T47D (cell line): Measurements from ENCODE around the gene KRT26.

ENCODE experiments used
- DNase-seq, 2 experiments: peaks; one replicate each; pipeline versions ENCODE4 v3.0.0 to v3.0.0-alpha.2; 2011 to 2012; ENCODE audit warnings: low read depth in 1 of 2, low spot score in 1 of 2
- JUND ChIP-seq: IDR thresholded peaks from 2 replicates; pipeline ENCODE4 v1.6.1; 2012; ENCODE audit warnings: low read depth
- in situ Hi-C: cut with HindIII; loops from 2 replicates; pipeline ENCODE4 v1.10.0; 2016; ENCODE audit warnings: low sequenced_read_pairs, low pct_unique_long_range_greater_than_20kb

KRT26 gene

DNA sequence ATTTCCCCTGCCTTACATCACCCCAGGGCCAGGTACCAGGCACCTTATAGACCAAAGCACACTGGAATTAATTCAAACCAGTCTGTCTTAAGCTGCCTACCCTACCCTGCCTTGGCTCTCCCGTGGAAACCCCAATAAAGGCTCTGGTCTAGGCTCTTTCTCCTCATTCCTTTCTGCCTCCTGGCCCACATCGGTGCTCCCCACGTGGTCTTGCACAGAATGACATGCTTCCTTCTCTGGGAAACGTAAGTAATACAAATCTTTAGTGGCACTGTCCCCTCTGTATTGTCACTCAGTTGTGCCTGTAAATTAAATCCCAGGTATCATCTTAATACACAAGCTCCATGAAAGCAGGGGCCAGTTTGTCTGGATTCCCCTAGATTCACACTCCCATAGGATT is 33.4 kb downstream of the KRT26 start:
- TF ChIP-seq JUND = no peak
- in situ Hi-C loops = no loop called here

DNA sequence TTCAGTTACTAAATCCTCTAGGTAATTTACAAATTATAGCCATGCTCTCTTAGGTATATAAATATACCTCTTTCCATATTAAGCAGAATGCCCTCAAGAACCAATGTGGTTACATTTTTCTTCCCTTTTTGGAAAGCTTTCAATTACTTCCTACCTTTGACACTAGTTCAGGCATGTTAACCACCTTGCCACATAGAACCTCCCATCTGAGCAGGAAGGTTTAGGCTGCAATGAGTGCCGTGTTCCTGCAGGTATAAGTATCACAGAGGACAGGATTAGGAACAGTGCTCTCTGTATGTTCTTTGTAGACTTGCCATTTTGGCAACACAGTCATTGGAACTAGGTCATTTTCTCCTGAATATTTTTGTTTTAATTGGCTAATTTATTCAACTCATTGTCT is 37.0 kb downstream of the KRT26 start:
- no peak for DNase-seq
- TF ChIP-seq JUND = no peak
- in situ Hi-C loops = no loop called here

More for the DNA sequence above, 33.4 kb downstream of the KRT26 start:
- no peak for DNase-seq

DNA sequence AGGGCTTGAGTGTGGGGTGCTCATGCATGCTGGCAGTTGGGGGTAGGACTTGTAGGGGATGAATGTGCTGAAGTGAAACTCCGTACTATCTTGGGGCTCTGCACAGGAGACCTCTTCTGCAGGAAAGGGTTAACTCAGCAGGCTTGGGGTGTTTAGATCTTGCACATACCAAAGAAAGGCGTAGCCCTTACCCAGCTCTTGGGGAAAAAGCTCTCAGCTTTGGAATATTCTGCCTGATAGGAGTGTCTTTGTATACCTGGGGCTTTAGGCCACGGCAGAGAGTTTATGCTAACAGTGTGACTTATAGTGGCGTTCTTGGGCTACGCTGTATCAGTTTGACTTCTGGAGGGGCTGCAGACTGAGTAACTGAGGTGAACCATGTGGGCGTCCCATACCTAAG is 38.0 kb downstream of the KRT26 start:
- in situ Hi-C loops = no loop called here
- TF ChIP-seq JUND = no peak
- no peak for DNase-seq

DNA sequence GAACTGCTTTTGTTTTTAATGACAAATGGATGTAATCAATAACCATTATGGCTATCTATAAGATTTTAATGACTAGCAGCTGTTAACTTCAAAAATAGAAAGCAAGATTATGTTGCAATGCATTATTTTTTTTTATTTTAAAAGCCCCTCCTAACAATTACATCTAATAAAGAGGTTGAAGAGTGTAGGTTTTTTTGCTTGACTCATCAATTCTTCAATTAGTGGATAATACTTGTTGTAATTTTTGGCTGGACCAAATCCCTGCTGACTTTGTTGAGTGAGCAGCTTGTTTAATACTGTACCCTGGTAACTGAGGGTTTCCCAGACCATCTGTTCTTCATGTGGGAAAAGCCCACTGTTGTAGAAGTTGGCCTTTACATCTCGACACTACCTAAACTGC is 41.0 kb downstream of the KRT26 start:
- no peak for TF ChIP-seq JUND
- in situ Hi-C loops = no loop called here
- no peak for DNase-seq

DNA sequence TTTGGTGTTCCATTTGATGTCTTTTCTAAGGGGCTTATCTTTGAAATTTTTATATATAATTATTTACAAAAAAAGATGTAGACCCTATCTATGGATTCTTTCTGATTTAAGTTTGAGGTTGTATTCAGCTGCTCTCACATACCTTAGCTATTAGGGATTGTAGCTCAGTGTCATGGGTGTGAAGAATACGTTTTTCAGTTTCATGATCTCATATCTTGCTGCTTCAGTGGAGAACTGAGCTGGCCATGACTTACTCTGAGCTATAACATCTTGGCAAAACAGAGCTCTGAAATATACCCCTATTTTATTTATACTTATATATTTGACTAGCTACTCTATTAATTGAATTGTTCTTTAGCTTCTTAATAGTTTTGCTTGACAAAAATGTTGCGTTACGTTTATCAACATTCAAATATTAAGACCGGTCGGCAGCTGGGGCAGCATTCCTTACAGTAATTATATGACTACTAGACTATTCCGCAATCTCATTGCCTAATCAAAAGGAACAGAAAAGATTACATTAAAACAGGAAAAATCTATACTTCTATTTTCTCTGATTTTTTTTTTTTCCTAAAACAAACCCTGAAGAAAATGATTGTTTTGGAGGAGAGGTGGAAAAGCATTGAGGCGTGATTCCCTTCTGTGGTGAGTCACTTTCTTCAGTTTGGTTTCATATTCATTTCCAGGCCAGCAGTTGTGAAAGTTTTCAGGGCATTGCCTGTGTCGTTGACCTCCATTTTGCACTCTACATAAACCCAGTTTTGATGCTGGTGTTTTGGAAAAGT is 44.4 kb downstream of the KRT26 start:
- TF ChIP-seq JUND = no peak
- no peak for DNase-seq
- in situ Hi-C loops = no loop called here

DNA sequence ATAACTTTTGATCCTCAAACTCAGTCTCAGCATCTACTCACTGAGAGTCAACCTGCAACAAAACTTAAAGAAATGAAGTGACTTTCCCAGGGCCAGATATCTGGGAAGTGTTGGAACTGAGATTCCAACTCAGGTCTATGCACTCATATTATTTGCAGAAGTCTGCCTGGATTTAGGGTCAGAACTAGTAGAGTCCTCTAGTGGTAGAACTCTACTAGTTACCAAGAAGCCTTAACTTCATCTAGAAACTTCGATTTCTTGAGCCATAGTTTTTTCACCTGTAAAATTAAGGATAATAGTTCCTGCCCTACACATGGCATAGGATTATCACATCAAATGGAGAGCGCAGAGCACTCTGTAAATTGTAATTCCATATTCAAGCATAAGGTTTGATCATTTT is 45.1 kb downstream of the KRT26 start:
- DNase-seq = peak; percentile 18 to 72
- in situ Hi-C loops = no loop called here
- no peak for TF ChIP-seq JUND

DNA sequence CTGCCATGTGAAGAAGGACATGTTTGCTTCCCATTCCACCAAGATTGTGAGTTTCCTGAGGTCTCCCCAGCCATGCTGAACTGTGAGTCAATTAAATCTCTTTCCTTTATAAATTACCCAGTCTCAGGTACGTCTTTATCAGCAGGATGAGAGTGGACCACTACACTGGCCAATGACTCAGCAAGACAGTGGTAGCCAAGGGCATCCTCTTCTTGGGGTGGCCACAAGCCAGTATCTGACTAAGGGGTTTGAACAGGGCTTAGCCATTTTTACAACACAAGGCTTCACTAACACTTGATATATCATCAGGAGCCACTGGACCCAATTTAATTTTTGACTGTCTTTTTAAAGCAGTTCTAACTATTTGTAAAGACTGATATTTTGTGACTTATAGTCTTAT is 47.3 kb downstream of the KRT26 start:
- in situ Hi-C loops = no loop called here
- no peak for DNase-seq
- no peak for TF ChIP-seq JUND

DNA sequence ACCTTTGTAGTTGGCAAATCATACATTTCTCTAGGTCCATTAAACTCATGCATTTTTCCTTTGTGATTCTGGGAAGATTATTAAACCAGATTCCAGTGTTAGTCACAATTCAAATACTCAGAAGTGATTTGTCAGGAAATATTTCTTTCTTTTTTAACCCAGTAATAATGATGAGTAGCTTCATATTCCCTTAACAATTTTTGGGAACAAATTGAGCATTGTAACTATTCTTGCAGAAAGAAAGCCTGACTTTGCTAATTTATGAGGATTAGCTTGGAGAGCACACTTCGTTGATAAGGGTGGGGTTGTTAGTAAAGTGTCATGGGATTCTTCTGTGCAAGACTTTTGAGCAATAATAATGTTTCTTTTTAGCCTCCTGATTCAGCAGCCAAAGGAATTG is 49.8 kb downstream of the KRT26 start:
- no peak for DNase-seq
- in situ Hi-C loops = no loop called here
- TF ChIP-seq JUND = no peak

DNA sequence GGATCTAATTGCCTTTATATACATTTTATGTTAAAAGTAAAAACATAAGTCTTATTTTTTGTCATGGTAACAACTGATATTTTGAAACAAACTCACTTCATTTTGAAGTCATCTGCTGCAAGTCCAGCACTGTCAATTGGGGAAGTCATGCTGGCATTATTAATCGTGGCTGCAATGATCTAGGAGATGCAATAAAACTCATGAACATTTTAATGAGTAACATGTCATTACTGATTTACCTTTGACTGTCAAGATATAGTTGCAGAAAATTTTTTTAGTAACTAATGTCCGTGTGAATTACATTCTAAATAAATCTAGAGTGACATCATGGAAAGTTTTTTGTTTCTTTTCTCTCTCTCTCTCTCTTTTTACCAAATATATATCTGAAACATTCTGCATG is 51.1 kb downstream of the KRT26 start:
- no peak for DNase-seq
- in situ Hi-C loops = no loop called here
- TF ChIP-seq JUND = no peak

DNA sequence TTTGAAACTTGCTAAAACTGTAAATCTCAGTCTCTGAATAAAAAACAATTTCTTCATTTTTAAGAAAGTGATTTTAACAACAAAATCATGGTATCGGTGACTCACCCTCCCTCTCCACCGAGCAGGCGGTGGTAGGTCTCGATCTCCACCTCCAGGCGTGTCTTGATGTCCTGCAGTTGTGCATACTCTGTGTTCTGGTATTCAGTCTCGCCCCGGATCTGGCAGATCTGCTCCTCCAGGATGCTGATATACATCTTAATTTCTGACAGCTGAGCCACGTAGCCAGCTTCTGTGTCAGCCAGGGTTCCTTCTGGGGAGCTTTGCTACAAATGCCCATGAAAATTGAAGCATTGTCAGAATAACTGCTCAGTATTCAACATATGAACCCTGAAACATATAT is 53.1 kb downstream of the KRT26 start:
- no peak for TF ChIP-seq JUND
- in situ Hi-C loops = no loop called here
- peak in 1 of 2 experiments; percentile 61 for DNase-seq

DNA sequence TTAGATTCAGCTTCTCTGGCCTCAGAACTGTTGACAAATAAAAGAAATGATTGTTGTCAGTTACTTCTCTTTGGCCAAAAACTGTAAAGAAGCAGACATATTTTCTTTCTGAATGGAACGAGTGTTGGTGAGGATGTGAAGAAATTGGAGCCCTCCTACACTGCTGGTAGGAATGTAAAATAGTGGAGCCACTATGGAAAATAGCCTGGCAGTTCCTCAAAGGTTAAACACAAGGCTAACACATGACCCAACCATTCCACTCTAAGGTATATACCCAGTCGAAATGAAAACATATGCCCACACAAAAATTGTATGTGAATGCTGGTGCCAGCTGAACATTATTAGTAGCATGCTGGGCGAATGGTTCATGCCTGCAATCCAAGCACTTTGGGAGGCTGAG is 54.2 kb downstream of the KRT26 start:
- in situ Hi-C loops = no loop called here
- no peak for DNase-seq
- no peak for TF ChIP-seq JUND
